Fibroblast of lung (primary cell): ENCODE measurements around the gene SPOCK1. TPM values are rescaled to one million over a fixed set of nuclear protein-coding genes. Genes with fewer than 3 reads are reported as not detected.

ENCODE experiments used
- DNase-seq, 2 donors: peaks; one replicate each; pipeline versions ENCODE4 v3.0.0 to v3.0.0-alpha.2; 2010; ENCODE audit warnings: low read depth in 2 of 2
- H2AFZ ChIP-seq: 2 replicates; pipeline ENCODE4 v1.5.1; 2012; ENCODE audit warnings: low read length, control low read depth, inconsistent platforms
- H3K27ac ChIP-seq: 2 replicates; pipeline ENCODE4 v1.5.1; 2011; ENCODE audit warnings: low read length, control low read depth; ENCODE audit not compliant: insufficient read depth
- H3K27me3 ChIP-seq: 2 replicates; pipeline ENCODE4 v1.5.1; 2011; ENCODE audit warnings: mild to moderate bottlenecking, low read length; ENCODE audit not compliant: control insufficient read depth, insufficient read depth
- H3K36me3 ChIP-seq: 2 replicates; pipeline ENCODE4 v1.5.1; 2011; ENCODE audit warnings: low read length; ENCODE audit not compliant: control insufficient read depth, insufficient read depth
- H3K4me1 ChIP-seq: 2 replicates; pipeline ENCODE4 v1.5.1; 2011; ENCODE audit warnings: low read length; ENCODE audit not compliant: control insufficient read depth, insufficient read depth; ENCODE audit errors: extremely low read depth
- H3K4me2 ChIP-seq: 2 replicates; pipeline ENCODE4 v1.5.1; 2011; ENCODE audit warnings: low read length, control low read depth; ENCODE audit not compliant: insufficient read depth; ENCODE audit errors: extremely low read depth
- H3K4me3 ChIP-seq, 4 experiments: fragments of 200-600 bp in 1 of 4; sonication (generic) in 1 of 4; replicated peaks in 1 of 4; 2 replicates each; pipeline ENCODE4 v1.5.1; 2011 to 2016; ENCODE audit warnings: low read length in 4 of 4, low read depth in 3 of 4, mild to moderate bottlenecking in 3 of 4, control low read depth in 2 of 4, inconsistent platforms in 1 of 4, mixed read lengths in 1 of 4; ENCODE audit not compliant: insufficient read depth in 1 of 4; ENCODE audit errors: control extremely low read depth in 1 of 4
- H3K79me2 ChIP-seq: 2 replicates; pipeline ENCODE4 v1.5.1; 2012; ENCODE audit warnings: mild to moderate bottlenecking, low read length, inconsistent platforms; ENCODE audit not compliant: control insufficient read depth, insufficient read depth
- H3K9ac ChIP-seq: 2 replicates; pipeline ENCODE4 v1.5.1; 2011; ENCODE audit warnings: mild to moderate bottlenecking, low read length, control low read depth; ENCODE audit not compliant: insufficient read depth
- H3K9me3 ChIP-seq: 2 replicates; pipeline ENCODE4 v1.5.1; 2012; ENCODE audit warnings: low read depth, low read length; ENCODE audit not compliant: control insufficient read depth, insufficient read depth
- H4K20me1 ChIP-seq: 2 replicates; pipeline ENCODE4 v1.5.1; 2011; ENCODE audit warnings: low read length; ENCODE audit not compliant: control insufficient read depth, insufficient read depth; ENCODE audit errors: extremely low read depth
- CTCF ChIP-seq, 2 donors: IDR thresholded peaks in 1 of 2; conservative IDR thresholded peaks in 1 of 2; 1 replicate in 1 of 2; 2 replicates in 1 of 2; pipeline ENCODE4 v1.5.1; 2011 to 2012; ENCODE audit warnings: low read length in 2 of 2, control low read depth in 1 of 2, inconsistent platforms in 1 of 2, low read depth in 1 of 2, mild to moderate bottlenecking in 1 of 2
- EZH2 ChIP-seq: IDR thresholded peaks from 2 replicates; pipeline ENCODE4 v1.5.1; 2012; ENCODE audit warnings: low read length, control low read depth, mild to moderate bottlenecking; ENCODE audit errors: missing control alignments
- polyA plus RNA-seq, 2 donors: library from polyadenylated mRNA; depleted of rRNA in 1 of 2; stranded (reverse) in 1 of 2; unstranded in 1 of 2; fragments of >200 nt; gene quantifications; 2 replicates each; pipeline ENCODE4 v1.2.1, GENCODE V29; 2011 to 2012; ENCODE audit warnings: missing spikeins in 1 of 2
- total RNA-seq: library from RNA; depleted of rRNA; stranded (reverse); fragments of >200 nt; gene quantifications from 2 replicates; pipeline ENCODE4 v1.2.1, GENCODE V29; 2014

The SPOCK1 gene
- total and polyA plus RNA-seq, 2 donors (not counting 1 experiment from before 2014, with no cell fraction given): 11.1 to 34.9 TPM

- Histone ChIP-seq H2AFZ (no peak overlapping the region), H4K20me1 (no peaks in the 10 kb centered on the region), H3K4me3 (no peak overlapping the region), H3K4me1 (no peaks in the 10 kb centered on the region), H3K27me3 (no peaks in the 10 kb centered on the region), H3K9me3 (no peaks in the 10 kb centered on the region), H3K9ac (no peak overlapping the region), H3K4me2 (no peak overlapping the region), H3K36me3 (no peaks in the 10 kb centered on the region), H3K79me2 (no peaks in the 10 kb centered on the region), H3K27ac (no peak overlapping the region)
- DNase-seq: no peak
- TF ChIP-seq EZH2 (no peak), CTCF (conservative IDR thresholded peaks at IDR 0.05 in 1 of 2, IDR thresholded peaks at IDR 0.05 in 1 of 2; ENCODE audit: low read depth in 1 of 2, low read length in 2 of 2) (no peak)
Observed at GRCh38 chr5:137356127-137356526, 143.0 kb downstream of the SPOCK1 start.

DNA sequence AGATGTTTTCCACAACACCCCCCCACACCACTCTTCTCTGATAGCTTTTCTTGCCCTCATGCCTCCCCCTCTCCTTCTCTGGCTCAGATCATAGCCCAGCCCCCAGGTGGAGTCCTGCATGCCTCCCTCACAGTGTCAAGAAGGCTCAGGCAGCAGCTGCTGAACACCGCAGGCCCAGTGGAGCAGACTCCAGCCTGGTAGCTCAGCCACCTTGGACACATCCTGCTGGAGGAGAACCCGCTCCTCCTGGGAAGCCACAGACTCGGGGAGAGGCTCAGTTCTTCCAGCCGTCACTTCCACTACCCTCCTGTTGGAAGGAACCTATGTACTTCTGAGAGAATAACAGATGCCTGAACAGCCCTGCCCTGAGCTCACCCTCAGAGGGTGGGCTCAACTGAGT, 143.4 kb downstream of the SPOCK1 start:
- no peaks in the 10 kb centered on the region for H4K20me1 ChIP-seq
- H3K4me1 ChIP-seq: no peaks in the 10 kb centered on the region
- no peak for DNase-seq
- no peaks in the 10 kb centered on the region for H3K36me3 ChIP-seq
- H3K4me2 ChIP-seq: no peak overlapping the region
- H3K27ac ChIP-seq: no peak overlapping the region
- no peaks in the 10 kb centered on the region for H3K79me2 ChIP-seq
- no peak overlapping the region for H3K9ac ChIP-seq
- TF ChIP-seq EZH2: no peak
- TF ChIP-seq CTCF (conservative IDR thresholded peaks at IDR 0.05 in 1 of 2, IDR thresholded peaks at IDR 0.05 in 1 of 2; ENCODE audit: low read depth in 1 of 2, low read length in 2 of 2): no peak
- H3K27me3 ChIP-seq: no peaks in the 10 kb centered on the region
- no peaks in the 10 kb centered on the region for H3K9me3 ChIP-seq
- H2AFZ ChIP-seq: no peak overlapping the region
- H3K4me3 ChIP-seq: no peak overlapping the region

DNA sequence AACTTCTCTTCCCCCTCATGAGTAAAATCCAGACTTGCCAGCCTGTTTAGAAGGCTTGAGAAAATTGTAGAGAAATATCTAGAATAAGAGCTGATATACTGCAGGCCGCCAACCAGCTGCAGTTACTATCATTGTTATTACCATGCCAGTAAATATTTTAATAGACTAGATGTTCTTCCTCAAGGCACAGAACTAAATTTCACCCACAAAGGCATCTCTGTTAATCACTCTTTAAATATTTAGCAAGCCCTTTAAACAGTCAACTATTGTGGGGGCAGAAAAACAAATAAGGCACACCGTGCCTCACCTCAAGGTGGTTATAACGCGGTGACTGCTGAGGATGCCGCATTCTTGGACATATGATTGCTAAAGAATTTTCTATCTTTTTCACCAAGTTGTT, 147.0 kb downstream of the SPOCK1 start:
- TF ChIP-seq CTCF (conservative IDR thresholded peaks at IDR 0.05 in 1 of 2, IDR thresholded peaks at IDR 0.05 in 1 of 2; ENCODE audit: low read depth in 1 of 2, low read length in 2 of 2): no peak
- no peak for TF ChIP-seq EZH2
- DNase-seq: no peak

More for the DNA sequence above, 147.0 kb downstream of the SPOCK1 start:
- Histone ChIP-seq H3K4me3 (no peak overlapping the region), H4K20me1 (no peaks in the 10 kb centered on the region), H3K36me3 (no peaks in the 10 kb centered on the region), H2AFZ (no peak overlapping the region), H3K4me1 (no peaks in the 10 kb centered on the region), H3K4me2 (no peak overlapping the region), H3K9ac (no peak overlapping the region), H3K9me3 (no peaks in the 10 kb centered on the region), H3K27ac (no peak overlapping the region), H3K79me2 (no peaks in the 10 kb centered on the region), H3K27me3 (no peaks in the 10 kb centered on the region)
